ENCODE results near the gene KXD1. TPM values are rescaled to one million over a fixed set of nuclear protein-coding genes. Genes with fewer than 3 reads are reported as not detected.

KXD1 gene
- total RNA-seq, 1 donor from 2014 or later, result 128 TPM

DNA sequence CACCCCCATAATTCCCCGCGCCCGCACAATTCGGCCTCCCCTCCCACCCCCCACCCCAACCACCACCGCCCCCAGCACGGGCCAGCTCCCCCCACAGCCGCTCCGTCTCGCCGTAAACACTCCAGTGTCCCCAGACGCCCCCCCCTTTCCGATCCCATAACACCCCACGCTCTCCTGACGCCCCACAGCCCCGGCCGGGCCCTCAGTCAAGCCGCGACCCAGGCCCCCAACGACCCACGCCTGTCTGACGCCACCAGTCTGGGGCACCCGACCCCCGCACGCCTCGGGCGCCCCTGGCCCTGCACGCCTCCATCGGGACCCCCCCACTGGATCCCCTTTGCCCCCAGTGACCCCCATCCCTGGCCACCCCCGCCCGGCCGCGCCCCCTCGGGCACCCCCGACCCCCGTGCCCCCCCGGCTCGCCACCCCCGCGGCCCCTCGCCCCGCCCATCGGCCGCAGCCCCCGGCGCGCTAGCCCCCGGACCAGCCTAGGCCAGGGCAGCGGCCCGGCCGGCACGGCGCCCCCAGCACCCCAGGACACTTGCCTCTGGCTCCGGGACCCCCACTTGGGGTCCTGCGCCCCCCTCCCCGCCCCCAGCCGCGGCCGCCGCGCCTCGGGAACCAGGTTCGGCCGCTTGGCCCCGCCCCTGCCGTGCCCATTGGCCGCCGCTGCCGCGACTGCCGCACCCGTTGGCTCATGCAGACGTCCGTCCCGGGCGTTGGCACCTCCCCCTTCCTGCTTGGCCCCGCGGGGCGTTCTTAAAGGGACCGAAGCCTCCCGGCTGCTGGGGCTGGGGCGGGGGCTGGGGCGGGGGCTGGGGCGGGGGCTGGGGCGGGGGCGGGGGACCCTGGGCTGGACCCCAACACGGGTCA lies 14.5 kb upstream of the KXD1 start, which contains the start of gene FKBP8:
Gene FKBP8 (minus strand): TSS at position 633 of the 873 bp plus-strand sequence. CDS start 1,603 bp downstream, outside the sequence.
- DNase-seq (ENCODE audit: low read depth), result no peak
- H3K4me3 ChIP-seq (ENCODE audit: low read depth, low read length), result peak within 1 kb of the TSS; percentile 75
- TF ChIP-seq, protein P1, sequence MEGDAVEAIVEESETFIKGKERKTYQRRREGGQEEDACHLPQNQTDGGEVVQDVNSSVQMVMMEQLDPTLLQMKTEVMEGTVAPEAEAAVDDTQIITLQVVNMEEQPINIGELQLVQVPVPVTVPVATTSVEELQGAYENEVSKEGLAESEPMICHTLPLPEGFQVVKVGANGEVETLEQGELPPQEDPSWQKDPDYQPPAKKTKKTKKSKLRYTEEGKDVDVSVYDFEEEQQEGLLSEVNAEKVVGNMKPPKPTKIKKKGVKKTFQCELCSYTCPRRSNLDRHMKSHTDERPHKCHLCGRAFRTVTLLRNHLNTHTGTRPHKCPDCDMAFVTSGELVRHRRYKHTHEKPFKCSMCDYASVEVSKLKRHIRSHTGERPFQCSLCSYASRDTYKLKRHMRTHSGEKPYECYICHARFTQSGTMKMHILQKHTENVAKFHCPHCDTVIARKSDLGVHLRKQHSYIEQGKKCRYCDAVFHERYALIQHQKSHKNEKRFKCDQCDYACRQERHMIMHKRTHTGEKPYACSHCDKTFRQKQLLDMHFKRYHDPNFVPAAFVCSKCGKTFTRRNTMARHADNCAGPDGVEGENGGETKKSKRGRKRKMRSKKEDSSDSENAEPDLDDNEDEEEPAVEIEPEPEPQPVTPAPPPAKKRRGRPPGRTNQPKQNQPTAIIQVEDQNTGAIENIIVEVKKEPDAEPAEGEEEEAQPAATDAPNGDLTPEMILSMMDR (conservative IDR thresholded peaks at IDR 0.05; ENCODE audit: low read depth, low read length), result no peak

DNA sequence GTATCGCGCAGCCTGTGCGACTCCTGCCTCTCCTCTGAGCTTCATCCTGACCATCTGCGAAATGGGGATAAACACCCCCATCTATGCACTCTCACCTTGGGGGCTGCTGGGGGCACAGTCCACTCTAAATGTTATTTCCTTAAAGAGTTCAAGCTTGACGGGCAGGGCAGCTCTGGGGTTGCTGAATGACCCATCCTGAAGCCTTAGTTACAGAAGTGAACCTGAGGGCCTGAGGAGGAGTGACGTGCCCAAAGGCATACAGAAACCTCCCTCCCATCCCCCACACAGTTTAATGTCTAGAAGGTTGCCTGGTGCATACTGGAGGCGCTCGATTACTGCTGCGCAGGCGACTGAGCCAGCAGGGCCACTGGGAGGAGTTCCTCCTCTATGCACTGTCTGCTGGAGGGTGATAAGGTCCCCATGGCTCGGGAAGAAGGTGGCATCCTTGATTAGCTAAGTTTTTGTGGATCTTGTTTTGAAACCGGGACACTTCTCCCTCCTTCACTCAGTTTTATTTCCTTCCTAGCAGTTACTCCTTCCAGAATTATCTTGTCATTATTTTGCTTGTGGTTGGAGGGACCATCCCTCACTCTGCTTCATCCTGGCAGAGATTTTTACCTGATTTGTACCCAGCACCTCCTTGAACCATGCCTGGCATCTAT lies 13.7 kb upstream of the KXD1 start:
- TF ChIP-seq, protein P1 (conservative IDR thresholded peaks at IDR 0.05; ENCODE audit: low read depth, low read length), result no peak
- peak overlapping the region; percentile 49 for H3K4me3 ChIP-seq (ENCODE audit: low read depth, low read length)
- no peak for DNase-seq (ENCODE audit: low read depth)

DNA sequence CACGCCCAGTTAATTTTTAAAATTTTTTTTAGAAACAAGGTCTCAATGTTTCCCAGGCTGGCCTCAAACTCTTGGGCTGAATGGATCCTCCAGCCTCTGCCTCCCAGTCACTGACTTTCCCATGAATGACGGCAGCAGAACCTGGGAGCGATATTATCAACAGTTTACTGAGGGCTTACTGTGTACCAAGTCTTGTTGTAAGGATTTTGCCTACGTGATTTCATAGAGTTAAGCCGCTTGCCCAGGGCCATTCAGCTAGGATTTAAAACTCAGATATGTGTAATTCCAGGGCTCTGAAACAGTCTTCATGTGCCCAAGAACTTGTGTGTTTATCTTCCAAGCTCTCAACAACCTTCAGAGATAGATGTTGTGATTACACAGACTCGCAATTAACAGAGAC lies 6.0 kb upstream of the KXD1 start:
- no peak for DNase-seq (ENCODE audit: low read depth)
- TF ChIP-seq, protein P1 (conservative IDR thresholded peaks at IDR 0.05; ENCODE audit: low read depth, low read length), result no peak
- no peak overlapping the region for H3K4me3 ChIP-seq (ENCODE audit: low read depth, low read length)

DNA sequence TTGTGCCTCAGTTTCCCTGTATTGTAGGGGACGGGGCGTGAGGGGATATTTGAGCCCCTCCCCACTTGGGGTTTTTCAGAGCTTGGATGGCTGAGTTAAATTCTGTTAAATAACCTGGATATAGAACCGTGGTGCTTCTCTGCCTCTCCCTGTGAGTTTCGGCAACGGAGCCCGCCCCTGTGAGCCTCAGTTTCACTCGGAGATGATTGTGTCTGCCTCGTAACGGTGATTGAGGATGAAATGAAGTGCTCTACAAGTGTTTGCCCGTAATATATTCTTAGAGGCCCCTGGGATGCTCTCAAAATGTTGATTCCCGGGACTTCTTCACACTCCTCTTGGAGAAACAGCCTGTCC lies 509 bp downstream of the KXD1 start:
- TF ChIP-seq, protein P1 (conservative IDR thresholded peaks at IDR 0.05; ENCODE audit: low read depth, low read length), result no peak
- H3K4me3 ChIP-seq (ENCODE audit: low read depth, low read length), result peak overlapping the region; percentile 82
- no peak for DNase-seq (ENCODE audit: low read depth)

DNA sequence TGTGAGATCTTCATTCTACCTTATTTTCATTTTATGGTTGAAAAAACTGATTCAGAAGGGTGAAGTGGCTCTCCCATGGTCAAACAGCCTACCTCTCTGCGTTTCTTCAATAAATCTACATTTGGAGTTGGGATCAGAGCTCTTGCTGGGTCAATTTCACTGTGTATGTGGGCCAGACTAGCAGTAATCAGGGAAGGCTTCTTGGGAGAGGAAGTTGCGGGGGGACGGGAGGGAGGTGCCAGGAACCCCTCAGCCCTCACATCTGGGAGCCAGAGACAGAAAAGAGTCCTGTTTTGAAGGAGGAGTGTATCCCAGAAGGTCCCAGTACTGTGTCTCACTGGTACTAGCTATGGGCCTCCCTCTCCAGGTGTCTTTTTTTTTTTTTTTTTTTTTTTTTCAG lies 934 bp downstream of the KXD1 start:
- TF ChIP-seq, protein P1 (conservative IDR thresholded peaks at IDR 0.05; ENCODE audit: low read depth, low read length), result no peak
- H3K4me3 ChIP-seq (ENCODE audit: low read depth, low read length), result peak overlapping the region; percentile 82
- DNase-seq (ENCODE audit: low read depth), result no peak

DNA sequence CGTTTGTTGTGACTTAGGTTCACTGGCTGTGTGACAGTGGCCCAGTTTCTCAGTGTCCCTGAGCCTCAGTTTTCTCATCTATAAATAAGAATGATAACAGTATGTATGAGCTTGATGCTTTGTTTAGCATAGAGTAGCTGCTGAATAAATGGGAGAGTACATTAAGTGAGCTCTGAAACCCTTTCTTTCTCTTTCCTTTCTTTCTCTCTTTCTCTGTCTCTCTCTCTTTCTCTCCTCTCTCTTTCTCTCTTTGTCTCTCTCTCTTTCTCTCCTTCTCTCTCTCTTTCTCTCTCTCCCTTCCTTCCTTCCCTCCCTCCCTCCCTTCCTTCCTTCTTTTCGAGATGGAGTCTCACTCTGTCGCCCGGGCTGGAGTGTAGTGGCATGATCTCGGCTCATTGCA lies 2.0 kb downstream of the KXD1 start:
- no peak overlapping the region for H3K4me3 ChIP-seq (ENCODE audit: low read depth, low read length)
- no peak for DNase-seq (ENCODE audit: low read depth)
- TF ChIP-seq, protein P1 (conservative IDR thresholded peaks at IDR 0.05; ENCODE audit: low read depth, low read length), result no peak
